Epithelial cell of proximal tubule (primary cell): Measurements from ENCODE around the gene THRAP3. TPM values are rescaled to one million over a fixed set of nuclear protein-coding genes. Genes with fewer than 3 reads are reported as not detected.

Experiments
- DNase-seq: peaks from one replicate; pipeline ENCODE4 v3.0.0-alpha.2; 2011; ENCODE audit warnings: low read depth
- H3K4me3 ChIP-seq: 2 replicates; pipeline ENCODE4 v1.5.1; 2011; ENCODE audit warnings: low read depth, mild to moderate bottlenecking, low read length
- total RNA-seq: library from RNA; depleted of rRNA; stranded (reverse); fragments of >200 nt; gene quantifications from 2 replicates; pipeline ENCODE4 v1.2.3, GENCODE V29; 2015
- TF ChIP-seq, protein P1 (sequence below): conservative IDR thresholded peaks from 2 replicates; pipeline ENCODE4 v1.5.1; 2012; ENCODE audit warnings: low read depth, mild to moderate bottlenecking, low read length

Gene THRAP3
- total RNA-seq, 1 donor from 2014 or later: 62.9 TPM

DNA sequence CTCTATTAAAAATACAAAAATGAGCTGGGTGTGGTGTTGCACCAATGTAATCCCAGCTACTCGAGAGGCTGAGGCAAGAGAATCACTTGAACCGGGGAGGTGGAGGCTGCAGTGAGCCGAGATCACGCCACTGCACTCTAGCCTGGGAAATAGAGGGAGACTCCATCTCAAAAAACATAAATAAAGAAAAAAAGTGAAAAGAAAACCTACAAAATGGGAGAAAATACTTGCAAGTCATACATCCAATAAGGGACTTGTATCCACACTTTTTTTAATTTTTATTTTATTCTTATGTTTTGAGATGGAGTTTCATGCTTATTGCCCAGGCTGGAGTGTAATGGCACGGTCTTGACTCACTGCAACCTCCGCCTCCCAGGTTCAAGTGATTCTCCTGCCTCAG is 52.4 kb downstream of the THRAP3 start:
- TF ChIP-seq, protein P1, sequence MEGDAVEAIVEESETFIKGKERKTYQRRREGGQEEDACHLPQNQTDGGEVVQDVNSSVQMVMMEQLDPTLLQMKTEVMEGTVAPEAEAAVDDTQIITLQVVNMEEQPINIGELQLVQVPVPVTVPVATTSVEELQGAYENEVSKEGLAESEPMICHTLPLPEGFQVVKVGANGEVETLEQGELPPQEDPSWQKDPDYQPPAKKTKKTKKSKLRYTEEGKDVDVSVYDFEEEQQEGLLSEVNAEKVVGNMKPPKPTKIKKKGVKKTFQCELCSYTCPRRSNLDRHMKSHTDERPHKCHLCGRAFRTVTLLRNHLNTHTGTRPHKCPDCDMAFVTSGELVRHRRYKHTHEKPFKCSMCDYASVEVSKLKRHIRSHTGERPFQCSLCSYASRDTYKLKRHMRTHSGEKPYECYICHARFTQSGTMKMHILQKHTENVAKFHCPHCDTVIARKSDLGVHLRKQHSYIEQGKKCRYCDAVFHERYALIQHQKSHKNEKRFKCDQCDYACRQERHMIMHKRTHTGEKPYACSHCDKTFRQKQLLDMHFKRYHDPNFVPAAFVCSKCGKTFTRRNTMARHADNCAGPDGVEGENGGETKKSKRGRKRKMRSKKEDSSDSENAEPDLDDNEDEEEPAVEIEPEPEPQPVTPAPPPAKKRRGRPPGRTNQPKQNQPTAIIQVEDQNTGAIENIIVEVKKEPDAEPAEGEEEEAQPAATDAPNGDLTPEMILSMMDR: no peak
- H3K4me3 ChIP-seq: no peak overlapping the region
- no peak for DNase-seq

DNA sequence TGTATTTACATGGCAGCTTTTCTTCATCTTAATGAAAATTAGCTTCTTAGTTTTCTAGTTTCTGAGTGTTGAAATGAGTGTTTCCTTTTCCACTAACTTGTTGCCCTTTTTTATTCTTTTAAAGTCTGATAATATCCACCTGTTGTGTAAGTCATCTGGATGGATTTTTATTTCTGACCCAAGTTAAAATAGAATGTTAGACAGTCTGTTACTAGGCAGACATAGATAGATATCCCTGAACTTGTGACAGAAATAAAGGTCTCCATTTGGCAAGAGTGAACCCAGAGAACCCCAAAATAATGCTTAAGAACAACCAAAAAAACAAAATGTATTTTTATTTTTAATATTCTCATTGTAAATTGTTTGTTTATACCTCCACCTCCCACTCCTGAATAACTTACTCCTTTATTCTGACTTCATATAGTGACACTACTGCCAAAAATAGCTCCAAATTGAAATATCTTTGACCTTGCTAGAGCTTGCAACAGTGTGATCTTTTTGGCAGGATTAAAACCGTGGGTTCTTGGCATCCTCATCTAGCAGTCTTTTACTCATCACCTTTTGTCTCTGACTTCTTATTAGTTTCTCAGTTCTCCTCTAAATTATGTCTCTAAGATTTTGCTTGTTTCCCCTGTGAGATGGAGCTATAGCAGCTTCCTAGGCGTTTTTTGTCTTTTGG is 55.0 kb downstream of the THRAP3 start:
- no peak for DNase-seq
- TF ChIP-seq, protein P1: no peak
- no peak overlapping the region for H3K4me3 ChIP-seq

DNA sequence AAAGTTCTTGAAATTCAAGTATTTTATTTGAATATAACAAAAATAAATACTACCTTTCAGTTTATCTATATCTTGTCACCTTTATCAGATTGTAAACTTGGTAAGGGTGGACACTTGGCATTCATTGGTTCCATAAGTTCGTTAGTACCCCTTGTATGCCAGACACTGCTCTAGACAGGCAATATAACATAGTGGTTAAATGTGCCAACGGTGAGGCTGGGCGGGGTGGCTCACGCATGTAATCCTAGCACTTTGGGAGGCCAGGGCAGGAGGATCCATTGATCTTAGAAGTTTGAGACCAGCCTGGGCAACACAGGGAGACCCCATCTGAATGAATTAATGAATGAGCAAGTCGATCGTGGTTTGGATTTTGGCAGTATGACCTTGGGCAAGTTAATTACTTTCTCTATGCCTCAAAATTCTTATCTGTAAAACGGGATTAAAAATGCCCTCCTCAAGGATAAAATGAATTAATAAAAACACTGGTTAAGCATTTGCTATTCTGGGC is 55.6 kb downstream of the THRAP3 start:
- no peak overlapping the region for H3K4me3 ChIP-seq
- TF ChIP-seq, protein P1: no peak
- DNase-seq: no peak

DNA sequence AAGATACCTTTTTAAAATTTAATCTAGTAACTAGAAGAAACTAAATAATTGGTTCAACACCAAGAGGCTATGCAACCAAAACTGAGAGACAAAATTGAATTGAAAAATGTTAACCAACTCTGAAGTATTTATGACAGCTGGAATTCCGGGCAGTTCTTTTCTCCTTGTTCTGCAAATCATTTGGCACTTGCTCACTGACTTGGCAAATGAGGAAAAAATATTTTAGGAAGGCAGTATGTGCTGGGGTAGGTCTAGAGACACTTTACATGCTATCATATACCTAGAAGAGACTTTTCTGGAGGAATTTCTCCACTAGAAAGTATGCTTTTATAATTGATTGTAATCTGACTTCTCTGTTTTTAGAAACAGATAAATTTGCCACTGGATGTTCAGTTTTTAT is 59.8 kb downstream of the THRAP3 start:
- no peak for DNase-seq
- no peak overlapping the region for H3K4me3 ChIP-seq
- TF ChIP-seq, protein P1: no peak

DNA sequence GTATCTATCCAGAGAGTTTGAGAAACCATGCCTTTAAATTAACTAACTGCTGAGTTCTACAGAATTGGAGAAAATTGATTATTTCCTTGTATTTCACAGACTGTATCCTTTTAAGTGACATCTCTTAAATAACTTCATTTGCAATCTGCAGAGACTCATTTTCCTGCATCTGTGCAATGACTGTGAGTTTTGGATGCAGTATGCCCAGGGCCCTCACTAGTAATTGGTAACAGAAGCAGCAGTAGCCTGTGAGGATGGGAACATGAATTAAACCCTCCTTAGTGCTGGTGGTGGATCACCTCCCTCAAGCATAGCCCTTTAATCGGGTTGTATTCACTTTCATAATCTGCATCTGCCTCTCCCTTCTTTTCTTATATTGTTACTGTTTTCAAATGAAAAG is 60.3 kb downstream of the THRAP3 start:
- no peak for DNase-seq

DNA sequence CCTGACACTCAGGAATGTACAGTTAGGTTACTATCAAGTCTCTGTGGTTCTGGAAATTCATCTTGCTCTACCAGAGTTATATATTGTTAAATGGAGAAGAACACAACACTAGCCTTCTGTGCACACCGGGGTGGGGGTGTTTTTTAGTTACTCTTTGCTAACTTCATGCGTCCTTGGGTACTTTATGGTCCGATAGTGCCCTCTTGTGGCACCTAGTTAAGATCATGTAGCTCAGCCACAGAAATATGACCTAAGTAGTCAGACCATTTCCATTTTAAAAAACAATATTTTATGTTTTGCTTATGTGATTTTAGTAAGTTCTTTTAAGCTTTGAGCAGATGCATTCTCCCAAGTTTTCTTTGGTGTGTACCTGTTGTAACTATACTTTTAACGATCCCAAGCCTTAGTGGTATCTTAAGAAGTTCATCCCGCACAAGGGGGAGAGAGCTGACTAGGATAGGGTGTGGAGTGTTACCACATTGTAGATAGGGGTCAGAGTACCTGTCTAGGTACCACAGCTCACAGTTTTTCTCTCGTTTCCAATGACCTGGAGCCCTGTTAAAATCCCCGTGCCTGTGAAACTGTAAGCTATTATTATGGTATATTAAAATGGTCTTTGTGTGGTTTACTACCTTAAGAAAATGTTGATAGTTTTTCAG is 61.3 kb downstream of the THRAP3 start:
- no peak overlapping the region for H3K4me3 ChIP-seq
- TF ChIP-seq, protein P1: peak; percentile 82
- DNase-seq: peak; percentile 52

More for the DNA sequence above, 60.3 kb downstream of the THRAP3 start:
- H3K4me3 ChIP-seq: no peak overlapping the region
- TF ChIP-seq, protein P1: no peak
